ENCODE measurements around the gene ZSCAN21.

ZSCAN21 gene

GRCh38 chr7:100029596-100029995 is 20.0 kb upstream of the ZSCAN21 start:
- no peak for DNase-seq

GRCh38 chr7:100033526-100033925 is 16.0 kb upstream of the ZSCAN21 start:
- DNase-seq = no peak

DNA sequence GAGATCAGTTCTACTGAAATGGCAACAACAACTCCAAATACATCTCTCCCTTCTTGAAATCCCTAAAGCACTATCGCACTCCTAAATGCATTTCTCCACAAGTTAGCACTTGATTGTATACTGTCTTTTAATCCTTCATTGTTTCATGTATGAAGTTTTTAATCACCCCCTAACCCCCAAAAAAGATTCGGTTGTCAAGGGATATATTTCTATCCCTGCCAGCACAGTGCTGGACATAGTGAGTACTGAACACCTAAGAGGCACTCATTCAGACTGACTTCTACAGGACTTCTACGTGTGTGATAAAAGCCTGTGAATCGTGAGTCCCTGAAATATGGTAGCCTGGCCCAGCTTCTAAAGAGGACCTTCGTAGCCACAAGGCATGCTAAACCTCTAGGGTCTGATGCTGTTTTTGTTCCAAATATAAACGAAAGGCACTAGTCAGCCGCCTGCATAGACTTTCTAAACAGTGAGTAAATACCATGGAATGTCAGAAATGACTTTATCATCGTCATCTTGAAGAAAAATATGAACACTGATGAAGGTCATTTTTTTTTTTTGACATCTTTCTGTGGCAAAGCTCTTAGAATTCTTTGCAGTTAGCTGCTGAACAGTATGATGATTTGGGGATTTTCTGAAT is 14.6 kb upstream of the ZSCAN21 start:
- peak; percentile 53 for DNase-seq

GRCh38 chr7:100035876-100036275 is 13.7 kb upstream of the ZSCAN21 start:
- no peak for DNase-seq

GRCh38 chr7:100038326-100038725 is 11.2 kb upstream of the ZSCAN21 start:
- DNase-seq = no peak

DNA sequence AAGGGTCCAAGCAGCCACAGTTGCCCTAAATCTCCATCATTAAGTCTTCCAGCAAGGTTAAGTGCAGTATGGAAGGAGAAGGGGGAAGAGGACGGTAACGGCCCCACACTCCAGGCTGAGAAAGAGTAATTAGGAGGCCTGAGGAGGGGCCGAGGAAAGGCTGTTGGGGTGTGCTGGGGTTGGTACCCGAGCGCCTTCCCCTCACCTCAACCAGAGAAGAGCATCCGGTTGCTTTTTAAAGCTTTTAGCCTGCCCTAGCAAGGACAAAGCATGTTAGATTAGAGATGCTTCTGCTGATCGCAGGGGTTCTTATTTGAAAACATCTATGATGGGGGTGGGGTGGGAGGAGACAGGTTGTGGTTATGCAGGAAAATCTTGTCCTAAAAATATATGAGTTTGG is 9.0 kb upstream of the ZSCAN21 start:
- no peak for DNase-seq

- no peak for DNase-seq
These were observed 4.9 kb upstream of the ZSCAN21 start for GRCh38 chr7:100044718-100045117.

DNA sequence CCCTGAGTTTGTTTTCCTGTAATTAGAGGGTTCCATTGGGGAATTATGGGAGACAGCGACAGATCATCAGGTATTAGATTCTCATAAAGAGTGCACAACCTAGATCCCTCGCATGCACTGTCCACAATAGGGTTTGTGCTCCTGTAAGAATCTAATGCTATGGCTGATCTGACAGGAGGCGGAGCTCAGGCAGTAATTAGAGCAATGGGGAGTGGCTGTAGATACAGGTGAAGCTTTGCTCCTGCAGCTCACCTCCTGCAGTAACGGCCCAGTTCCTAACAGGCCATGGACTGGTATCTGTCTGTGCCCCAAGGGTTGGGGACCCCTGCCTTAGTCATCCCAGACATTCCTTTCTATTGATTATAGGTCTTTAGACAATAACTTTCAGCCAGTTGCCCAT is 894 bp upstream of the ZSCAN21 start:
- no peak for DNase-seq

- DNase-seq = no peak
These were observed 2.0 kb downstream of the ZSCAN21 start for GRCh38 chr7:100051611-100052010.

DNA sequence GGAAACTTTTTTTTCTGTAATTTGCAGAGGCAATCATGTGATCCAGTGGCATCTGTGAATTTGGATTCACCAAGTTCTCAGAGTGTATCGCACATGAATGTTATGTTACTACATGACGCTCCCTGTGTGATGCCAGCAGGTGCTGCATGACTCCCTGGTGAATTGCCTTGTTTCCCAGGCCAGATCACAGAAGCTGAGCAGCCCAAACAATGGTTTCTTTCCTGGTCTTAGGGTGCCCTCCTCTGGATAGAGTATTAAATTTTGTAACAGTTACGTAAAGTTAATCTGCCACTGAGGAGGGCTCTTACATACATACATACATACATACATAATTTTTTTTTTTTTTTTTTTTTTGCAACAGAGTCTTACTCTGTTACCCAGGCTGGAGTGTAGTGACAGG is 3.6 kb downstream of the ZSCAN21 start:
- DNase-seq = peak; percentile 51

- no peak for DNase-seq
These were observed 7.4 kb downstream of the ZSCAN21 start for GRCh38 chr7:100057006-100057405.

- no peak for DNase-seq
These were observed 9.7 kb downstream of the ZSCAN21 start for GRCh38 chr7:100059251-100059739.

- DNase-seq = no peak
These were observed 12.1 kb downstream of the ZSCAN21 start for GRCh38 chr7:100061518-100062193.

- DNase-seq = no peak
These were observed 13.8 kb downstream of the ZSCAN21 start for GRCh38 chr7:100063376-100063775.

DNA sequence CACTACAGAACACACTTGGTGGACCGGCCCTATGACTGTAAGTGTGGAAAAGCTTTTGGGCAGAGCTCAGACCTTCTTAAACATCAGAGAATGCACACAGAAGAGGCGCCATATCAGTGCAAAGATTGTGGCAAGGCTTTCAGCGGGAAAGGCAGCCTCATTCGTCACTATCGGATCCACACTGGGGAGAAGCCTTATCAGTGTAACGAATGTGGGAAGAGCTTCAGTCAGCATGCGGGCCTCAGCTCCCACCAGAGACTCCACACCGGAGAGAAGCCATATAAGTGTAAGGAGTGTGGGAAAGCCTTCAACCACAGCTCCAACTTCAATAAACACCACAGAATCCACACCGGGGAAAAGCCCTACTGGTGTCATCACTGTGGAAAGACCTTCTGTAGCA is 14.6 kb downstream of the ZSCAN21 start:
- no peak for DNase-seq

GRCh38 chr7:100065452-100066186 is 16.0 kb downstream of the ZSCAN21 start:
- DNase-seq = no peak

DNA sequence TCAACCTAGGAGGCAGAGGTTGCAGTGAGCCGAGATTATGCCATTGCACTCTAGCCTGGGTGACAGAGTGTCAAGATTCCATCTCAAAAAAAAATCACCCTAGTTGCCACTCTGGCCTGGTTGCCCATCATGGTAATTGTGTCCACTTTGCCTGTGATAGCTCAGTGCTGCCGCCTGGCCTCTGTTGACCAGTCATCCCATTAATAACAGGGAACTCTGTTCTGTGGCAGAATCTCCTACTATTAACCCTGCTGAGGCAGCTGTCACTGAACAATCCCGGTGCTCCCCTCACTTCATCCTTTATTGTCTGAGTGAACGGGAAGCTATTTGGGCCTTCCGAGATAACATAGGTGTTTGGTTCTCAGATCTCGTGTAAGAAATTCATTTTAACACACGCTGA is 17.4 kb downstream of the ZSCAN21 start:
- DNase-seq = no peak

GRCh38 chr7:100069991-100070390 is 20.4 kb downstream of the ZSCAN21 start:
- no peak for DNase-seq

- DNase-seq = no peak
These were observed 21.6 kb downstream of the ZSCAN21 start for GRCh38 chr7:100071018-100071723.

- DNase-seq = no peak
These were observed 22.9 kb downstream of the ZSCAN21 start for GRCh38 chr7:100072462-100072861.

GRCh38 chr7:100074841-100075240 is 25.3 kb downstream of the ZSCAN21 start:
- DNase-seq = no peak

- DNase-seq = no peak
These were observed 25.8 kb downstream of the ZSCAN21 start for GRCh38 chr7:100075418-100075817.

DNA sequence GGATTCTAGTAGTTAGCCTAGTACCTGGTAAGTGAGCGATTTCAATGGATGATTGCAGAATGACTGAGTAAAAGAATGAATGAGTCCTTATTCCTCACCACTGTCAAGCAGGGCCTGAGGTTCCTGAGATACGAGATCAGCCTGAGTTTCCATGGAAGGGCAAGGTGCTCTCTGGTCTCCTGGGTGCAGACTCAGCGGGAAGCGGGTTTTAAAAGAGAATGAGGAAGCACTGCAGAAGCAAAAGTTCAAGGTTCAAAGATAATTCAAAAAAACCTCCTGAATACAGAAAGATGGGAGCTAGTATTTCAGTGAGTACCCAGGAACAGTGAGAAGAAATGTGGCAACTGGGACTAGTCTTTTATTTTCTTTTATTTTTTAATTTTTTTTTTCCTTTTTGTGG is 27.6 kb downstream of the ZSCAN21 start:
- no peak for DNase-seq

Measured in EL (cell line).